ENCODE results near the gene CKAP2.

The CKAP2 gene

DNA sequence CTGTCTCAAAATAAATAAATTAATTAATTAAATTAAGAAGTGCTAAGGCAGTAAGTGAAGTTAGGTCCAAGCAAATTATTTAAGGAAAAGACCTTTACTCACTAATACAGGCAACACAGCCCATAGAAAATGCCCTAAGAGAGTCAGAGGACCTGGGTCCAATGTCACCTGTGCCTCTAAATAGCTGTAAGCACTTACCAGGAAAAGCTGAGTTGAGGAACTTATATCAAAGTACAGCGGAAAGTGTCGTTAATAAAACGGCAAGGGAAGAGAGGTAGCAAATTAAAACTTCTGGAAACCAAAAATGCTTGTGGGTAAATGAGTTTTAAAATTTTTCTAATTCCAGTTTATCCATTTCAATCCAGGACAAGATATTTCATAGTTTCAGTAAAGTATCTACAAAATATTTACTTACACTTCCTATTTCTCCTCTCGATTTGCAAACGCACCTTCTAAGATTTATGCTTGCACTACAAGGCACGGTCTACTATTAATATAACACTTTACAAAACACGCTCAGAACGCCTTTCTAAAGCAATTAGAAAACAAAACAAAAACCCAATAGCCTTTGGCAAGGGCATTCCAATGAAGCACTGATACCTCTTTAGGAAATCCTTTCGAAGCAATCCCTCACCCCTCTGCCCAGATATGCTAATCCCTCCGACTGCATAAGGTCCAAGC is 5.8 kb upstream of the CKAP2 start:
- Histone ChIP-seq H3K4me3 (ENCODE audit: low read depth, low read length) (peak overlapping the region; percentile 94), H2BK5ac (ENCODE audit: low read depth, low read length, poor library complexity) (peak overlapping the region; percentile 87), H2BK12ac (ENCODE audit: low read length) (no peak overlapping the region), H4K8ac (ENCODE audit: low read depth, low read length) (peak overlapping the region; percentile 100), H3K4me1 (ENCODE audit: control insufficient read depth in 1 of 2, insufficient read depth in 2 of 2, low read length in 2 of 2) (peaks cover 8 to 11% of the 10 kb centered on the region in 2 experiments), H3K27ac (ENCODE audit: low read depth, low read length) (peak overlapping the region; percentile 92), H3K36me3 (ENCODE audit: control insufficient read depth in 1 of 2, insufficient read depth in 2 of 2, low read length in 2 of 2) (no peaks in the 10 kb centered on the region), H3K4me2 (ENCODE audit: low read length) (peak overlapping the region; percentile 66), H3K18ac (ENCODE audit: low read length) (peak overlapping the region; percentile 99), H2BK120ac (ENCODE audit: insufficient read depth, low read length, poor library complexity) (no peak overlapping the region), H3K9ac (ENCODE audit: low read length) (peak overlapping the region; percentile 96), H3K4ac (ENCODE audit: low read depth, low read length) (no peak overlapping the region), H4K12ac (ENCODE audit: low read depth, low read length) (peak overlapping the region; percentile 98), H3K23ac (ENCODE audit: low read length) (no peak overlapping the region), H2AFZ (ENCODE audit: insufficient read depth, low read length, poor library complexity) (peak overlapping the region; percentile 100), H4K91ac (ENCODE audit: low read depth, low read length) (peak overlapping the region; percentile 92), H3K79me2 (ENCODE audit: control insufficient read depth, insufficient read depth, low read length, poor library complexity) (peaks cover 6% of the 10 kb centered on the region), H3K79me1 (ENCODE audit: low read length) (peaks cover 7% of the 10 kb centered on the region), H3K9me3 (ENCODE audit: insufficient read depth, low read depth, low read length) (no peaks in the 10 kb centered on the region), H3K14ac (ENCODE audit: low read length) (peak overlapping the region; percentile 98), H3K27me3 (ENCODE audit: insufficient read depth, low read length) (no peaks in the 10 kb centered on the region), H2AK5ac (ENCODE audit: low read length) (no peak overlapping the region)
- no CpG with 5 or more reads among the region's 10 CpGs for WGBS (ENCODE audit: extremely low coverage, insufficient coverage, insufficient read length)
- DNase-seq: peak in 1 of 2 donors; percentile 16

DNA sequence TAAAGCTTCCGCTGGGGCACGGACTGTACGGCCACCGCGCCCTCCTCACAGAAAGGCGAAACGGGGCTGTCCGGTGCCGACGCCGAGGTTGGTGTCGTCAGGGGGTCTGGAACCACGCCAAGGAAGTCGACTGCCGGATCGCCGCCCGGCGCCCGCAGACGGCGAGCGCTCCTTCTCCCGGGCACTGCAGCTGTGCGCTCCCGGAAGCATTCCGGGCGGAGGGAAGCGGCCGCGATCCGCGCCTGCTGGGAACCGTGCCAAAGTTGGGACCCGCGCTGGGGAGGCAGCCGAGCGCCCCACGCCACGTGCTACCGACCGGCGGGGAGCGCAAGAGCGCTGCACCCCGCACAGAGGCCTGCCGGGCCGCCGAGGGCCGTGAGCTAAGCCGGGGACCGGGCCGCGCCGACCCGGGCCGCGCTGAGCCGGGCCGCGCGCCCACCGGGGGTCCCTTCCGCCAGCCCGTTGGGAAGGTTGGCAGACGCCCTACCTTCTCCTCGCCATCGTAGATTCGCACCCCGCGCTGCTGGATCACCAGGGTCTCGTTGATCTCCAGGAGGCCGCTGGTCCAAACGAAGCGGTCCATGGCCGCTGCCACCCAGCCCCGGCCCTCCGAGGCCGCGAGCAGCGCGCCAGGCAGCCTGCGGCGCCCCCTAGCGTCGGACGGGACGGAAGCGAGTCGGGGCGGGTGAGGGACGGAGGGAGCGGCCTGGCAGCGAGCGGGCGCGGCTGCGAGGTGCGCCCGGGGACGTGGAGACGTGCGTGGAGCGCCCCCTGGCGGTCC is 5.1 kb upstream of the CKAP2 start, which contains the start of gene VPS36:
Gene VPS36 (minus strand): TSS at position 623 of the 781 bp plus-strand sequence. CDS start 40 bp downstream, at position 583.
- peak within 1 kb of the TSS; percentile 87 for H2BK5ac ChIP-seq (ENCODE audit: low read depth, low read length, poor library complexity)
- no CpG with 5 or more reads among the region's 105 CpGs for WGBS (ENCODE audit: extremely low coverage, insufficient coverage, insufficient read length)
- peaks cover 6% of the 10 kb centered on the region for H3K79me2 ChIP-seq (ENCODE audit: control insufficient read depth, insufficient read depth, low read length, poor library complexity)

GRCh38 chr13:52450793-52451116 is 4.5 kb upstream of the CKAP2 start:
- Histone ChIP-seq H4K8ac (ENCODE audit: low read depth, low read length) (no peak overlapping the region), H2BK12ac (ENCODE audit: low read length) (no peak overlapping the region), H3K36me3 (ENCODE audit: control insufficient read depth in 1 of 2, insufficient read depth in 2 of 2, low read length in 2 of 2) (no peaks in the 10 kb centered on the region), H3K79me1 (ENCODE audit: low read length) (peaks cover 14% of the 10 kb centered on the region), H3K4me2 (ENCODE audit: low read length) (peak overlapping the region; percentile 47), H3K27ac (ENCODE audit: low read depth, low read length) (no peak overlapping the region), H3K79me2 (ENCODE audit: control insufficient read depth, insufficient read depth, low read length, poor library complexity) (peaks cover 10% of the 10 kb centered on the region), H4K91ac (ENCODE audit: low read depth, low read length) (no peak overlapping the region), H3K27me3 (ENCODE audit: insufficient read depth, low read length) (no peaks in the 10 kb centered on the region), H3K14ac (ENCODE audit: low read length) (no peak overlapping the region), H2AK5ac (ENCODE audit: low read length) (no peak overlapping the region), H2BK120ac (ENCODE audit: insufficient read depth, low read length, poor library complexity) (no peak overlapping the region), H3K23ac (ENCODE audit: low read length) (no peak overlapping the region), H2BK5ac (ENCODE audit: low read depth, low read length, poor library complexity) (no peak overlapping the region), H3K4me1 (ENCODE audit: control insufficient read depth in 1 of 2, insufficient read depth in 2 of 2, low read length in 2 of 2) (peaks cover 9 to 12% of the 10 kb centered on the region in 2 experiments), H3K18ac (ENCODE audit: low read length) (no peak overlapping the region), H2AFZ (ENCODE audit: insufficient read depth, low read length, poor library complexity) (no peak overlapping the region), H3K9me3 (ENCODE audit: insufficient read depth, low read depth, low read length) (no peaks in the 10 kb centered on the region), H3K4me3 (ENCODE audit: low read depth, low read length) (no peak overlapping the region), H4K12ac (ENCODE audit: low read depth, low read length) (no peak overlapping the region), H3K9ac (ENCODE audit: low read length) (no peak overlapping the region), H3K4ac (ENCODE audit: low read depth, low read length) (no peak overlapping the region)
- no peak for DNase-seq
- no CpG with 5 or more reads among the region's 8 CpGs for WGBS (ENCODE audit: extremely low coverage, insufficient coverage, insufficient read length)

More for the DNA sequence above, 5.1 kb upstream of the CKAP2 start, which contains the start of gene VPS36:
- no peaks in the 10 kb centered on the region for H3K27me3 ChIP-seq (ENCODE audit: insufficient read depth, low read length)
- peak within 1 kb of the TSS; percentile 90 for H3K4ac ChIP-seq (ENCODE audit: low read depth, low read length)
- peak within 1 kb of the TSS; percentile 98 for H3K14ac ChIP-seq (ENCODE audit: low read length)
- H3K4me3 ChIP-seq (ENCODE audit: low read depth, low read length): peak within 1 kb of the TSS; percentile 94
- H3K23ac ChIP-seq (ENCODE audit: low read length): no peak within 1 kb of the TSS
- peak within 1 kb of the TSS; percentile 100 for H4K8ac ChIP-seq (ENCODE audit: low read depth, low read length)
- H4K12ac ChIP-seq (ENCODE audit: low read depth, low read length): peak within 1 kb of the TSS; percentile 98
- H3K4me1 ChIP-seq (ENCODE audit: control insufficient read depth in 1 of 2, insufficient read depth in 2 of 2, low read length in 2 of 2): peaks cover 9 to 12% of the 10 kb centered on the region in 2 experiments
- peak within 1 kb of the TSS; percentile 100 for H2AFZ ChIP-seq (ENCODE audit: insufficient read depth, low read length, poor library complexity)
- H4K91ac ChIP-seq (ENCODE audit: low read depth, low read length): peak within 1 kb of the TSS; percentile 92
- no peak within 1 kb of the TSS for H2AK5ac ChIP-seq (ENCODE audit: low read length)
- peak within 1 kb of the TSS; percentile 66 for H3K4me2 ChIP-seq (ENCODE audit: low read length)
- peak within 1 kb of the TSS; percentile 85 for H2BK120ac ChIP-seq (ENCODE audit: insufficient read depth, low read length, poor library complexity)
- peak within 1 kb of the TSS; percentile 99 for H3K18ac ChIP-seq (ENCODE audit: low read length)
- H2BK12ac ChIP-seq (ENCODE audit: low read length): peak within 1 kb of the TSS; percentile 63
- H3K9me3 ChIP-seq (ENCODE audit: insufficient read depth, low read depth, low read length): no peaks in the 10 kb centered on the region
- H3K27ac ChIP-seq (ENCODE audit: low read depth, low read length): peak within 1 kb of the TSS; percentile 92
- peaks cover 10% of the 10 kb centered on the region for H3K79me1 ChIP-seq (ENCODE audit: low read length)
- peak; percentile 97 to 99 for DNase-seq
- peak within 1 kb of the TSS; percentile 96 for H3K9ac ChIP-seq (ENCODE audit: low read length)
- no peaks in the 10 kb centered on the region for H3K36me3 ChIP-seq (ENCODE audit: control insufficient read depth in 1 of 2, insufficient read depth in 2 of 2, low read length in 2 of 2)

DNA sequence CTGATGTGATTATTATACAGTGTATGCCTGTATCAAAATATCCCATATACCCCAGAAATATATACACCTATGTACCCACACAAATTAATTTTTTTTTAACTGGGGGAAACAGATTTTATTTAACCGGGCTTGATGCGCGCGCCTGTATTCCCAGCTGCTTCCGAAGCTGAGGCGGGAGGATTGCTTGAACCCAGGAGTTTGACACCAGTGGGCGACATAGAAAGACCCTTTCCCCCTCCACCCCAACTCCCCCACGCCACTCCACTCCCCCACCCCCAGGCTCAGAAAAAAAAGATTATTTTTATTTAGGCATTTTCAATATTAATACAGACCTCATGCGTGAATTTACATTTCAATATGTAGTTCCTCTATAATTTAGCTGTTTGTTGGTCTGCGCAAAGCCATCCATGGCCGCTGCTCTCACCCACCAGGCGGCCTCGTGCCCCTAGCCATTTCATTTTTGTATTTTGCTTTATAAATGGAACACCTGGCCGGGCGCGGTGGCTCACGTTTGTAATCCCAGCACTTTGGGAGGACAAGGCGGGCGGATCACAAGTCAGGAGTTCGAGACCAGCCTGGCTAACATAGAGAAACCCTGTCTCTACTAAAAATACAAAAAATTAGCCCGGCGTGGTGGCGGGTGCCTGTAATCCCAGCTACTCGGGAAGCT is 4.0 kb upstream of the CKAP2 start:
- H4K8ac ChIP-seq (ENCODE audit: low read depth, low read length): no peak overlapping the region
- no peak overlapping the region for H3K4ac ChIP-seq (ENCODE audit: low read depth, low read length)
- H2BK12ac ChIP-seq (ENCODE audit: low read length): no peak overlapping the region
- no peak overlapping the region for H4K91ac ChIP-seq (ENCODE audit: low read depth, low read length)
- no peak overlapping the region for H4K12ac ChIP-seq (ENCODE audit: low read depth, low read length)
- no peak for DNase-seq
- H3K4me2 ChIP-seq (ENCODE audit: low read length): no peak overlapping the region
- H3K79me2 ChIP-seq (ENCODE audit: control insufficient read depth, insufficient read depth, low read length, poor library complexity): peaks cover 11% of the 10 kb centered on the region
- no peak overlapping the region for H3K27ac ChIP-seq (ENCODE audit: low read depth, low read length)
- no peak overlapping the region for H3K9ac ChIP-seq (ENCODE audit: low read length)
- no peak overlapping the region for H2BK5ac ChIP-seq (ENCODE audit: low read depth, low read length, poor library complexity)
- no peak overlapping the region for H3K14ac ChIP-seq (ENCODE audit: low read length)
- peaks cover 14% of the 10 kb centered on the region for H3K79me1 ChIP-seq (ENCODE audit: low read length)
- H3K23ac ChIP-seq (ENCODE audit: low read length): no peak overlapping the region
- H2BK120ac ChIP-seq (ENCODE audit: insufficient read depth, low read length, poor library complexity): no peak overlapping the region
- no peaks in the 10 kb centered on the region for H3K36me3 ChIP-seq (ENCODE audit: control insufficient read depth in 1 of 2, insufficient read depth in 2 of 2, low read length in 2 of 2)
- H3K18ac ChIP-seq (ENCODE audit: low read length): no peak overlapping the region
- H3K9me3 ChIP-seq (ENCODE audit: insufficient read depth, low read depth, low read length): no peaks in the 10 kb centered on the region
- H3K27me3 ChIP-seq (ENCODE audit: insufficient read depth, low read length): no peaks in the 10 kb centered on the region
- WGBS (ENCODE audit: extremely low coverage, insufficient coverage, insufficient read length): no CpG with 5 or more reads among the region's 24 CpGs
- H3K4me1 ChIP-seq (ENCODE audit: control insufficient read depth in 1 of 2, insufficient read depth in 2 of 2, low read length in 2 of 2): peaks cover 9 to 12% of the 10 kb centered on the region in 2 experiments
- no peak overlapping the region for H2AK5ac ChIP-seq (ENCODE audit: low read length)
- no peak overlapping the region for H3K4me3 ChIP-seq (ENCODE audit: low read depth, low read length)
- H2AFZ ChIP-seq (ENCODE audit: insufficient read depth, low read length, poor library complexity): no peak overlapping the region

All from trophoblast cell (in vitro differentiated cells and primary cell).